SK-N-SH (cell line): Measurements from ENCODE around the gene SH2D3A. TPM values are rescaled to one million over a fixed set of nuclear protein-coding genes. Genes with fewer than 3 reads are reported as not detected.

Source experiments
- CTCF ChIA-PET: fragments of 300-600, 350-600 bp; formaldehyde crosslinking; extraction: SDS; loops from one replicate; lab custom pipeline; 2021; lab: Yijun Ruan, JAX
- POLR2A ChIA-PET: fragments of 350-600 bp; sonication (Branson Sonifier 250); formaldehyde crosslinking; extraction: SDS; loops from one replicate; lab custom pipeline; 2020; ENCODE audit warnings: antibody characterized with exemption, inconsistent platforms; lab: Yijun Ruan, JAX
- DNase-seq: peaks from one replicate; pipeline ENCODE4 v3.0.0; 2012
- H2AFZ ChIP-seq: fragments of 200-600 bp; sonication (generic); 2 replicates; pipeline ENCODE4 v1.8.1; 2016; ENCODE audit warnings: antibody characterized with exemption, mild to moderate bottlenecking, low read depth
- H3F3A ChIP-seq: fragments of 200-600 bp; sonication (generic); replicated peaks from 2 replicates; pipeline ENCODE3; 2016; ENCODE audit warnings: antibody characterized with exemption, mild to moderate bottlenecking; ENCODE audit not compliant: insufficient read depth
- H3K27ac ChIP-seq, 2 experiments: fragments of 200-500 bp in 1 of 2; fragments of 200-600 bp in 1 of 2; sonication (Bioruptor generic) in 1 of 2; sonication (generic), shearing (Covaris generic) in 1 of 2; 2 replicates each; pipeline versions ENCODE4 v1.5.1 to v1.6.1; 2014 to 2016; ENCODE audit warnings: low read depth in 2 of 2, inconsistent platforms in 1 of 2, low read length in 1 of 2, mild to moderate bottlenecking in 1 of 2, mixed read lengths in 1 of 2
- H3K27me3 ChIP-seq: fragments of 200-600 bp; sonication (generic), shearing (Covaris generic); 2 replicates; pipeline ENCODE4 v1.6.1; 2016; ENCODE audit warnings: mixed run types; ENCODE audit not compliant: insufficient read depth
- H3K36me3 ChIP-seq, 2 experiments: fragments of 200-500 bp in 1 of 2; fragments of 200-600 bp in 1 of 2; sonication (Bioruptor generic) in 1 of 2; sonication (generic) in 1 of 2; replicated peaks in 1 of 2; 2 replicates each; pipeline versions ENCODE3 to v1.5.1; 2014 to 2016; ENCODE audit warnings: low read length in 1 of 2, mild to moderate bottlenecking in 1 of 2; ENCODE audit not compliant: insufficient read depth in 2 of 2, control insufficient read depth in 1 of 2
- H3K4me1 ChIP-seq, 2 experiments: fragments of 200-500 bp in 1 of 2; fragments of 200-600 bp in 1 of 2; sonication (Bioruptor generic) in 1 of 2; sonication (generic), shearing (Covaris generic) in 1 of 2; 2 replicates each; pipeline versions ENCODE4 v1.5.1 to v1.6.1; 2014 to 2016; ENCODE audit warnings: low read depth in 1 of 2, low read length in 1 of 2, mixed run types in 1 of 2; ENCODE audit not compliant: insufficient read depth in 2 of 2, control insufficient read depth in 1 of 2
- H3K4me2 ChIP-seq: fragments of 200-600 bp; sonication (generic), shearing (Covaris generic); 2 replicates; pipeline ENCODE4 v1.6.1; 2017; ENCODE audit warnings: mixed run types
- H3K4me3 ChIP-seq, 2 experiments: fragments of 200-500 bp in 1 of 2; fragments of 200-600 bp in 1 of 2; sonication (Bioruptor generic) in 1 of 2; sonication (generic), shearing (Covaris generic) in 1 of 2; 2 replicates each; pipeline versions ENCODE4 v1.5.1 to v1.8.1; 2014 to 2016; ENCODE audit warnings: low read depth in 2 of 2, inconsistent platforms in 1 of 2, low read length in 1 of 2, mild to moderate bottlenecking in 1 of 2, mixed read lengths in 1 of 2, moderate library complexity in 1 of 2
- H3K79me2 ChIP-seq: fragments of 200-600 bp; sonication (generic); 2 replicates; pipeline ENCODE4 v1.8.1; 2017; ENCODE audit warnings: mild to moderate bottlenecking; ENCODE audit not compliant: insufficient read depth
- H3K9ac ChIP-seq: fragments of 200-600 bp; sonication (generic); 2 replicates; pipeline ENCODE4 v1.6.1; 2017; ENCODE audit warnings: mixed run types
- H3K9me2 ChIP-seq: fragments of 200-600 bp; sonication (generic); 2 replicates; pipeline ENCODE4 v1.6.1; 2017; ENCODE audit warnings: mixed run types
- H3K9me3 ChIP-seq: fragments of 200-600 bp; sonication (generic); 2 replicates; pipeline ENCODE4 v1.6.1; 2017; ENCODE audit warnings: mixed run types, mild to moderate bottlenecking, moderate library complexity
- H4K20me1 ChIP-seq: fragments of 200-600 bp; sonication (generic); 2 replicates; pipeline ENCODE4 v1.6.1; 2017; ENCODE audit warnings: mild to moderate bottlenecking, mixed run types; ENCODE audit not compliant: insufficient read depth
- FOXM1 ChIP-seq: IDR thresholded peaks from 2 replicates; pipeline ENCODE4 v1.4.0; 2012; ENCODE audit warnings: low read depth, mild to moderate bottlenecking
- GABPA ChIP-seq: IDR thresholded peaks from 2 replicates; pipeline ENCODE4 v1.4.0; 2012; ENCODE audit warnings: low read depth, mild to moderate bottlenecking
- JUND ChIP-seq: IDR thresholded peaks from 2 replicates; pipeline ENCODE4 v1.4.0; 2012
- MEF2A ChIP-seq: IDR thresholded peaks from 2 replicates; pipeline ENCODE4 v1.4.0; 2012; ENCODE audit warnings: low read depth, borderline replicate concordance
- NFIC ChIP-seq: IDR thresholded peaks from 2 replicates; pipeline ENCODE4 v1.4.0; 2012; ENCODE audit warnings: borderline replicate concordance
- PBX3 ChIP-seq: IDR thresholded peaks from 2 replicates; pipeline ENCODE4; 2012
- RAD21 ChIP-seq: IDR thresholded peaks from 2 replicates; pipeline ENCODE4 v1.6.1; 2012; ENCODE audit warnings: mild to moderate bottlenecking, low read length
- RFX5 ChIP-seq: IDR thresholded peaks from 2 replicates; pipeline ENCODE4 v1.6.1; 2012; ENCODE audit warnings: mild to moderate bottlenecking, improper control_type of control experiment, low read length
- RXRA ChIP-seq: IDR thresholded peaks from 2 replicates; pipeline ENCODE4 v1.4.0; 2012; ENCODE audit warnings: low read depth, mild to moderate bottlenecking, borderline replicate concordance
- WGBS: methylation state at CpG from one replicate; pipeline ENCODE4 v1.1.6; 2017; ENCODE audit warnings: low lambda C conversion rate; 5-methylcytosine and 5-hydroxymethylcytosine counted together
- polyA plus RNA-seq, 3 experiments: library from polyadenylated mRNA; depleted of rRNA; stranded (reverse); fragments of >200 nt; gene quantifications; 2 replicates each; pipeline ENCODE4 v1.2.3, GENCODE V29; 2012
- TF ChIP-seq, protein P1 (sequence below): IDR thresholded peaks from 2 replicates; pipeline ENCODE4 v1.6.1; 2012; ENCODE audit warnings: mild to moderate bottlenecking, low read depth, low read length, moderate library complexity

SH2D3A gene
- polyA plus RNA-seq, 1 of the 3 experiments (the other 2 are of a cell fraction) = 0.35 TPM

GRCh38 chr19:6724631-6725492, 42.4 kb downstream of the SH2D3A start:
- Histone ChIP-seq H3K4me1 (no peaks in the 10 kb centered on the region), H3K9me2 (no peaks in the 10 kb centered on the region), H3F3A (no peaks in the 10 kb centered on the region), H3K79me2 (no peaks in the 10 kb centered on the region), H3K27me3 (peaks cover 11% of the 10 kb centered on the region), H4K20me1 (no peaks in the 10 kb centered on the region), H3K9ac (no peak overlapping the region), H3K4me2 (no peak overlapping the region), H3K27ac (no peak overlapping the region), H3K4me3 (no peak overlapping the region), H3K9me3 (no peaks in the 10 kb centered on the region), H2AFZ (no peak overlapping the region), H3K36me3 (no peaks in the 10 kb centered on the region)
- ChIA-PET CTCF (interaction anchor here (1.4 to 1.5 kb wide), 2 partner anchors 8 to 9 kb away, joined by 3 to 4 read pairs; no protein-coding TSS in a partner anchor), POLR2A (no interaction called here)
- TF ChIP-seq PBX3 (no peak), RAD21 (no peak), NFIC (no peak), RFX5 (no peak), GABPA (no peak)
- WGBS = 40% methylated on average over 15 of the region's 15 CpGs
- no peak for DNase-seq

GRCh38 chr19:6723738-6724137, 43.5 kb downstream of the SH2D3A start:
- H2AFZ ChIP-seq = no peak overlapping the region
- 50% methylated on average over 4 of the region's 5 CpGs for WGBS
- CTCF ChIA-PET = interaction anchor here (1.4 kb wide), 1 partner anchor 9 kb away, joined by 4 read pairs; no protein-coding TSS in a partner anchor
- peaks cover 18% of the 10 kb centered on the region for H3K27me3 ChIP-seq
- POLR2A ChIA-PET = no interaction called here
- TF ChIP-seq RFX5 (no peak), FOXM1 (no peak), MEF2A (no peak), NFIC (no peak), RXRA (no peak), JUND (no peak)
- TF ChIP-seq, protein P1, sequence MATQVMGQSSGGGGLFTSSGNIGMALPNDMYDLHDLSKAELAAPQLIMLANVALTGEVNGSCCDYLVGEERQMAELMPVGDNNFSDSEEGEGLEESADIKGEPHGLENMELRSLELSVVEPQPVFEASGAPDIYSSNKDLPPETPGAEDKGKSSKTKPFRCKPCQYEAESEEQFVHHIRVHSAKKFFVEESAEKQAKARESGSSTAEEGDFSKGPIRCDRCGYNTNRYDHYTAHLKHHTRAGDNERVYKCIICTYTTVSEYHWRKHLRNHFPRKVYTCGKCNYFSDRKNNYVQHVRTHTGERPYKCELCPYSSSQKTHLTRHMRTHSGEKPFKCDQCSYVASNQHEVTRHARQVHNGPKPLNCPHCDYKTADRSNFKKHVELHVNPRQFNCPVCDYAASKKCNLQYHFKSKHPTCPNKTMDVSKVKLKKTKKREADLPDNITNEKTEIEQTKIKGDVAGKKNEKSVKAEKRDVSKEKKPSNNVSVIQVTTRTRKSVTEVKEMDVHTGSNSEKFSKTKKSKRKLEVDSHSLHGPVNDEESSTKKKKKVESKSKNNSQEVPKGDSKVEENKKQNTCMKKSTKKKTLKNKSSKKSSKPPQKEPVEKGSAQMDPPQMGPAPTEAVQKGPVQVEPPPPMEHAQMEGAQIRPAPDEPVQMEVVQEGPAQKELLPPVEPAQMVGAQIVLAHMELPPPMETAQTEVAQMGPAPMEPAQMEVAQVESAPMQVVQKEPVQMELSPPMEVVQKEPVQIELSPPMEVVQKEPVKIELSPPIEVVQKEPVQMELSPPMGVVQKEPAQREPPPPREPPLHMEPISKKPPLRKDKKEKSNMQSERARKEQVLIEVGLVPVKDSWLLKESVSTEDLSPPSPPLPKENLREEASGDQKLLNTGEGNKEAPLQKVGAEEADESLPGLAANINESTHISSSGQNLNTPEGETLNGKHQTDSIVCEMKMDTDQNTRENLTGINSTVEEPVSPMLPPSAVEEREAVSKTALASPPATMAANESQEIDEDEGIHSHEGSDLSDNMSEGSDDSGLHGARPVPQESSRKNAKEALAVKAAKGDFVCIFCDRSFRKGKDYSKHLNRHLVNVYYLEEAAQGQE = no peak
- TF ChIP-seq, all 33 proteins: peak for 0
- H3K27ac ChIP-seq = no peak overlapping the region
- H3K36me3 ChIP-seq = no peaks in the 10 kb centered on the region
- H3K79me2 ChIP-seq = no peaks in the 10 kb centered on the region
- H3K9me2 ChIP-seq = no peaks in the 10 kb centered on the region
- H3K4me1 ChIP-seq = no peaks in the 10 kb centered on the region
- no peak overlapping the region for H3K4me3 ChIP-seq
- no peaks in the 10 kb centered on the region for H4K20me1 ChIP-seq
- no peaks in the 10 kb centered on the region for H3F3A ChIP-seq
- DNase-seq = no peak
- no peaks in the 10 kb centered on the region for H3K9me3 ChIP-seq
- no peak overlapping the region for H3K9ac ChIP-seq
- no peak overlapping the region for H3K4me2 ChIP-seq
